GM18508 (cell line): Measurements from ENCODE around the gene LAMA3.

Experiments used
- ATAC-seq: cut with Tn5 transposase; IDR thresholded peaks from one replicate; pipeline ENCODE4 v1.9.1; 2021; ENCODE audit warnings: moderate number of reproducible peaks; ENCODE audit not compliant: insufficient read depth, unreplicated experiment

The LAMA3 gene

GRCh38 chr18:23887493-23887892, 198.2 kb downstream of the LAMA3 start:
- no peak for ATAC-seq

- ATAC-seq: no peak
Observed at GRCh38 chr18:23888881-23889280, 199.6 kb downstream of the LAMA3 start.

DNA sequence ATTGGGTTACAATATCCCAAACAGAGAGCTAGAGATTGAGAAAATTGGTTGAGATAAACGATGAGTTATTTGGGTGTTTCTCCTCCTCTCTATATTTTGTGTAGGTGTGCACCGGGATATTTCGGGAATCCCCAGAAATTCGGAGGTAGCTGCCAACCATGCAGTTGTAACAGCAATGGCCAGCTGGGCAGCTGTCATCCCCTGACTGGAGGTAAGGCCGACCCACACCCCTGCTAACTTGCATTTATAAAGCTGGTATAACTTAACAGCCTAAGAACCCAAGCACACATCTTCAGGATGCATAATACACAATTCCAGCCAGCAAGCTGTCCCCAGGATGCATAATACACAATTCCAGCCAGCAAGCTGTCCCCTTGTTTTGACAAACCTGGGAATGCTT, 200.7 kb downstream of the LAMA3 start:
- ATAC-seq: no peak

GRCh38 chr18:23890589-23890988, 201.3 kb downstream of the LAMA3 start:
- ATAC-seq: no peak

- ATAC-seq: no peak
Observed at GRCh38 chr18:23893653-23894052, 204.4 kb downstream of the LAMA3 start.

- ATAC-seq: no peak
Observed at GRCh38 chr18:23894661-23895175, 205.5 kb downstream of the LAMA3 start.

DNA sequence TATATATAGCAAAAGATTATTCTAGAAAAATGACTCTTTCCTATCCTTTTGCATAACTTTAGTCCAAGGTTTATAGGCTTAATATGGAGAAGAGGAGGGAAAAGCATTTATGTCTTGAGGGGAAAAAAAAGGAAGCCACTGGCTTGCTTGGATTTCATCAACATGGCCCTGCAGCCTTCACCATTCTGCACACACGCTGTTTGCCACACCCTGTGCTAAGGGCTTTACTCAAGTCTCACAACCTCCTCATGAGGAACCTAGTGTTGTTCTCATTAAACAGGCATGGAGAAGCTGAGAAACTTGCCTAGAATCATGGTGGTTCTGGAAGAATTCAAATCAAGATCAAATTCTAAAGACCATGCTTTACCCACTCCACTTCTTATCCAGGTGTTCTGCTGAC, 208.0 kb downstream of the LAMA3 start:
- no peak for ATAC-seq

- ATAC-seq: no peak
Observed at GRCh38 chr18:23897733-23898132, 208.5 kb downstream of the LAMA3 start.

DNA sequence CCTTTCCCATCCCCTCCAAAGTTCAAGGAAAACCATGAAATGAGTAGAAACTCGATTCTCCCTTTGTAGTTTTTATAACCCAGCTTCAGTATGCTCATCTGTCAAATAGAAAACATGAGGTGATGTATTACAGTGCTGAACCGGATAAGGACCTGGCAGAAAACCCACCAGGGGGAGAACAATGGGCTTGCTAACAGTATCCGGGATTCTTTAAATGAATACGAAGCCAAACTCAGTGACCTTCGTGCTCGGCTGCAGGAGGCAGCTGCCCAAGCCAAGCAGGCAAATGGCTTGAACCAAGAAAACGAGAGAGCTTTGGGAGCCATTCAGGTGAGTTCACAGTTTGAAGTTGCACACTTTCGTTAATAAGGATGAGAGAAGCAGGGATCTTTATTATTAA, 211.7 kb downstream of the LAMA3 start:
- no peak for ATAC-seq

DNA sequence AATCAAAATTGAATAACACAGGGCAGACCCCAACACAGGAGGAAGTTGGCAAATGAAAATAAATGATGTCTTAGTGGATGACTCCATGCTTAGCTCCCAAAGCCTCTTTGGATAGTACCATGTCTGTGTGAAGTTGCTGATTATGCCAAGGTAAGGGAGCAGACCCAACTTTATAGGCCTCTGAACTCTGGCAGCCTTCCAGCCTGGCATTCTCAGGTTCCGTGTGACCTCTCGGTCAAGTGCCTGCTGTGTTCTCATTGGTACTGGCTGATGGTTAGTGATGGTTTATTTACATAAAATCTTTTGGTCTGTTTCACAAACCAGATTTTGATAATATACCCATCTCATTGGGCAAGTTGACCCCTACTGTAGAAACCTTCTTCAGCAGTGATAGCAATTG, 213.1 kb downstream of the LAMA3 start:
- ATAC-seq: no peak

DNA sequence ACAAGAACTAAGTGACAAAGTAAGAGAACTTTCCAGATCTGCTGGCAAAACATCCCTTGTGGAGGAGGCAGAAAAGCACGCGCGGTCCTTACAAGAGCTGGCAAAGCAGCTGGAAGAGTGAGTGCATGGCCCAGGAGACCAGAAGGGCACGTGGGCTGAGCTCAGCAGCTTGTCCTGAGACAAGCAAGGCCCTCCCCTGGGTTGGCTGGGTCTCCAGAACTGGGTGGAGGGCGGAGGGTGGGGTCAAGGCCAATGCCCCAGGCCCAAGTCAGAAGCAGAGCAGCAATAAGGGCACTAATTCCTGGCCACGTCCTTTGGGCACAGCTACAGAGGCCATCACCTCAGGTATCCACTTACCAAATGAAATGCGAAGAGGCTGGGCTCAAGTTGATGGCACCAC, 214.7 kb downstream of the LAMA3 start:
- ATAC-seq: no peak

GRCh38 chr18:23906658-23907057, 217.4 kb downstream of the LAMA3 start:
- ATAC-seq: no peak

DNA sequence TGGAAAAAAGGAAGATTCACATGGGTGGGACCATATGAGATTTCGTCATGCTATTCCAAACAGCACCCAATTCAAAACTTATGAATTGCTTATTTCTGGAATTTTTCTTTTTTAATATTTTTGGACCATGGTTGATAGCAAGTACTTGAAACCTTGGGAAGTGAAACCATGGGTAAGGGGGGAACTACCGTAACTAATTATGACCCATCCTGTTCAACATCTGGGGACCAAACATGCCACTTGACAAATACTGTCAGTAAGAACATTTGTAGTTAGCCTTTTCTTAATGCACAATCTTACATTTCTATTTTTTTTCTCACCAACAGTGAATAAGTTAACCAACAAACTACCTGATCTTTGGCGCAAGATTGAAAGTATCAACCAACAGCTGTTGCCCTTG, 219.6 kb downstream of the LAMA3 start:
- ATAC-seq: no peak

DNA sequence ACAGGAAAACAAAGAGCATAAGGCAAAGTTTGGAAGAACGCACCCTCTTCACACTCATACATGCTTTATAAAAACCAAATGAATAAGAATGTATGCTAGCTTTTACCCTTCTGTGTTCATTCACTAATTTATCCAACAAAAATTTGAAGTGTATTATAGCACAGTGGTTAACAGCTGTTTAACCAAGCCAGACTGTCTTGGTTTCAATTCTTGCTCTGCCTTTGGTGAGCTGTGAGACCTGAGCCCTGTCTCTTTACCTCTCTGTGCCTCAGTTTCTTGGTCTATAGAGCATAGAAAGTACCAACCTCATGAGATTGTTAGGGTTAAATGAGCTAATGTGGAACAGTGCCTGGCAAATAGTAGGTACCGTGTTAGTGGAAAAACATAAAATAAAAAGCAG, 220.8 kb downstream of the LAMA3 start:
- no peak for ATAC-seq

- ATAC-seq: no peak
Observed at GRCh38 chr18:23912356-23912755, 223.1 kb downstream of the LAMA3 start.

DNA sequence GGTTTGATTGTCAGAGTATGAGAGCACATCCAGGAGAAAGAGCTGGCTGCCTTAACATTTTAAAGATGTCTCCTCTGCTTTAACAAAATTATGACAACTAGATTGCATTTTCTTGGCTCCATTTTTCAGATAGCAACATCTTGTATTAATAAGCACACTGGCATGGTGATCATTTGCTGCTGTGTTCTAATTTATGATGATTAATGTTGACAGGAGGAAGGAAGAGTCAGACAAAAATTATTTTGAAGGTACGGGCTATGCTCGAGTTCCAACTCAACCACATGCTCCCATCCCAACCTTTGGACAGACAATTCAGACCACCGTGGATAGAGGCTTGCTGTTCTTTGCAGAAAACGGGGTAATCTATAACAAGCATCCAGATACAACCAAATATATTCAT, 227.1 kb downstream of the LAMA3 start:
- ATAC-seq: no peak

- no peak for ATAC-seq
Observed at GRCh38 chr18:23918395-23919032, 229.3 kb downstream of the LAMA3 start.

GRCh38 chr18:23920054-23920453, 230.8 kb downstream of the LAMA3 start:
- ATAC-seq: no peak

DNA sequence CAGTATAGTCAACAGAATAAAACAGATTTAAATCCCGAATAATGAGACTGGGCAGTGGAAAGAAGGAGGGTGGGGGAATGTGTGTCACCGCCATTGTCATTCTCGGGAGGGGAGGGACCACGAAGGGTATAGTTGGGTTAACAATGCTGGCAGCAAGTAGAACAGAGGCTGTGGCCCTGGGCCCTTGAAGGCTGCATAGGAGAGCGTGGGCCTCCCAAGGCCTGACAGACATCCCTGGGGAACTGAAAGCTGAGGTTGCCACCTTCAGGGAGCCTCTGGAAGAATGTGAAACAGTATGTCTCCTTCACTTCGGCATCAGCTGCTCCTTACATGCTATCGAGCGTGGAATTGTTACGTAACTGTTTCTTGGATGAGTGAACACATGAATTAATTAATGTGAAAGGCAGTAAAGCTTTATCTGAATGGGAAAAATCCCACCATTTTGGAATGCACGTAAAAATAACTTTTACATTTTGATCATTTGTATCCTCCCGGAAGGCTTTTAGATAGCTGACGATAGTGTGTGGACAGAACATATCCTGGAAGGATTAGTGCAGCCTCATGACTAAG, 232.5 kb downstream of the LAMA3 start:
- ATAC-seq: no peak

DNA sequence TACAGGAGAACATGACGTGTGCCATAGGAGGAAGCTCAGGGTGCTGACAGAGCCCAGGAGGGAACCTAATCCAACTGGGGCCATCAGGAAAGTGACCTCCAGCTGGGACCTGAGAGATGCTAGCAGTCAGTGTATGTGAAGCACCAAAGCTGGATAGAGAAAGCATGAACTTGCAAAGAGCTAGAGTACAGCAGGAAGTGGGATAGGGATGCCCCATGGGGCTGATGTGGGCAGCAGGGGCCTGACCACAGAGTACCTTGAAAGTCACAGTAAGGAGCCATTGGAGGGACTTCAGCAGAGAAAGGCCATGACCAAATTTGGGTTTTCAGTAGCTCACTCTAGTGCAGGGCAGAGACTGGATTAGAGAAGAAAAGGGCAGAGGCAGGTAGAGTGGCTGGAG, 233.7 kb downstream of the LAMA3 start:
- ATAC-seq: no peak

DNA sequence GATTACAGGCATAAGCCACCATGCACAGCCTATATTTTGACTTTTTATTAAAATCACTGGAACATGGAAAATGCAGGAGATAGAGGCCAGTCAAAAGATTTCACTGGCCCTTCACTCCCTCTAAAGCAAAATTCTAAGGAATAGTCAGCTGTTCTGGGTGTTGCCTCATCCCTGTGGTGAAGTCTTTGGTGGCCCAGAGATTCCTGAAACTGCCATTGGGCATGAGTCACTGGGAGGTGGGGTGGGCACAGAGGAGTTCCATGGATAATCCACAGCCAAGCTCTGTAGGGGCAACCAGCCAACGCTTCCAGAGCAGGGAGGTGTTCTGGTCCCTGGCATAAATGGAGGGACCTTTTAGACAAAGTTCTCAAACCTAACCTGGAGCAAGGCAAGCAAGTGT, 235.6 kb downstream of the LAMA3 start:
- ATAC-seq: no peak

DNA sequence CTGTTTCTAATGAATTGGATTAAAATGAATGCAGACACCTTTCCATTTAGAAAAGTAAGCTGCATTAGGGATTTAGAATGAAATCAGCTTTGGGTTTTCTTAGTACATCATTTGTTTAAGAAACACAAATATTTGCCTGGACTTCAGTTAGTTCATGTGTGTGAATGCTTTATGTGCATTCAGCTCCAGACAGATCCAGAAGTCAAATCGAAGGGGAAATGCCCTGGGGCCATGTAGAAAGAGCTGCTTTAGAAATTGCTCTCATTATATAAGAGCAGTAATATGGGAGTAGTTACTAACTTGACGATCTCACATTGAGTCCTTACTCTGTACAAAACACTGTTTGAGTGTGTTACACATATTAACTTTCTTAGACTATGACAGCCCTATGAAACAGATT, 237.3 kb downstream of the LAMA3 start:
- ATAC-seq: no peak
